GM11168 (cell line): ENCODE results near the gene IL1RL2.

Experiments
- in situ Hi-C: fragments of 300-500 bp; cut with MboI; formaldehyde crosslinking; loops from one replicate; pipeline ENCODE4 v1.12.0; 2022; ENCODE audit warnings: low sequenced_read_pairs; ENCODE audit not compliant: unreplicated experiment

The IL1RL2 gene

DNA sequence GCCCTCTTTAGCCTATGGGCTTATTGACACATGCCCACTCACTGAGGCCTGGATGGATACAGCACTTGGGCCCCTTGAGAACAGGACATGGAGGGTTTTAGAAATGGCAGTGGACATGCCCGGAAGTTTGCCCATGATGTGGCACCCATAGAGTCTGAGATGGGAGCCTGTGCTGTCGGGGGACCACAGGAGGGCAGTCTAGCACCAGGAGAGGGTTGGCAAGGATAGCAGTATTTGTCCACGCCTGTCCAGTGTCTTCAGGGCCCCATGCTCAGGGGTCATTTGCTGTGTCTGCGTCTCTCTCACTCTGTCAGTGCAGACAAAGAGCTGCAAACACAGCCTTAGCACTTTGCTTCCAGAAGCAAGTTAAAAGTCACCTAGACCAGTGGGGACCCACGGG lies 48.7 kb downstream of the IL1RL2 start:
- in situ Hi-C loops = no loop called here

DNA sequence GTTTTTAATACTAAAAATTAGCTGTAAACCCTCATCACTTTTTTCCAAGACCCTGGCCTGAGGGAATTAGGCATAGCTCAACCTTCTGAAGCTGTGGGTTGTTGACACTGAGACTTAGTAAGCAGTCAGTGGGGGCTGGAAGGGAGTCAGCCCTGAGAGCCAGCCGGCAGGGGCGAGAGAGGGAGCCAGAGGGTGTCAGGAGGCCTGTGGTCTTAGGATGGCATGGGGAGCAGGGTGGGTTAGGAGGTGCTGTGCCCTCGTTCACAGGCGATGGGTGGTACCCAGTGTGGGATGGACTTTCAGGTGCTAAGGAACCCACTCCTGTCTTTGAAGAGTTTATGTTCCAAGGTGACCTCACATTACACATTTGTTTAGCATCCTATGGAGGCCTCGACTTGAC lies 49.3 kb downstream of the IL1RL2 start:
- in situ Hi-C loops = no loop called here

DNA sequence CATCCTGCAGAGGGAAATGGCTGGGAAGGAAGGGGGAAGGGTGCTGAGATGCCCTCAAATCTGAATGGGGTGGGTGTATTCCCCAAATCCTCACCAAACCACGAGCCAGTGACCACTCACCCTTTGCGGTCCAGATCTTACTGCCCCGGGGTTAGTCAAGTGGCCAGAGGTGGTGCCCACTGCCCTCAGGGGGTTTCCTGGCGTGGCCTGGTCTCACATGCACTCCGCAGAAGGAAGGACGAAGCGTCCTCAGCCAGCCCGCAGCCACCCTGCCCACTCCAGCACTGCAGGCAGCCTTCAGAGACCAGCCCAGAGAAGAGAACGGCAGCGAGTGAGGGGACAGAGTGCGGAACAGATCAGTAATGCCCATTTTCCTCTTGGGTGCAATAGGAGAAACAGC lies 50.4 kb downstream of the IL1RL2 start:
- in situ Hi-C loops = no loop called here

DNA sequence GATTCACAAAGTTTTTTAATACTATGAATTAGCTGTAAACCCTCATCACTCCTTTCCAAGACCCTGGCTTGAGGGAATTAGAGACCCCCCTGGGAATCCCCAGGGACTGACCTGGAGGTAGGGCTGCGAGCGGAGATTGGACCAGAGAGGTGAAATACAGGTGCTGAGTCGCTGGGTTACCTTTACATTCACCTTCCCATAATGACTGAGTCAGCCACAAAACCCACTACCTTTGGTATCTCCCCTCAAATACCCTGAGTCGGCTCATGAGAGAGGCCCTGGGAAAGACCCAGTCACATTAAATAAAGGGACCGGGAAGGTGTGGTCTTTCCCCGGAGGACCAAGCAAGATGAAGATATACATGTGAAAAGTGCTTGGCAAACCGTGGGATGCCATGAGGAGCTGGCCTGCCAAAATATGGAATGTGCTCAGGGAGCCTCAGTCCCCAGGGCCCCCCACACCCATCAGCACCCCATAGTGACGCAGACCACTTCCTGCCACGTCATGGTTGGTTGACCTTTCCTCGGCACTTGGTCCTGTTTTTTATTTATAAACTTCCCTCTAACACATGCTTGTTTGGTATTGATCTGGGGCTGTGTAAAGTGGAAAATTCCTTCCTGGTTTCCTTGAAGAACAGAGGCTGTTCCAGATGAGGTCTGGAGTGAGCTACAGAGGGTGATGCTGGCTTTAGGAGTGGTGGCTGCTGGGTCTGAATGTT lies 51.4 kb downstream of the IL1RL2 start:
- in situ Hi-C loops = no loop called here

DNA sequence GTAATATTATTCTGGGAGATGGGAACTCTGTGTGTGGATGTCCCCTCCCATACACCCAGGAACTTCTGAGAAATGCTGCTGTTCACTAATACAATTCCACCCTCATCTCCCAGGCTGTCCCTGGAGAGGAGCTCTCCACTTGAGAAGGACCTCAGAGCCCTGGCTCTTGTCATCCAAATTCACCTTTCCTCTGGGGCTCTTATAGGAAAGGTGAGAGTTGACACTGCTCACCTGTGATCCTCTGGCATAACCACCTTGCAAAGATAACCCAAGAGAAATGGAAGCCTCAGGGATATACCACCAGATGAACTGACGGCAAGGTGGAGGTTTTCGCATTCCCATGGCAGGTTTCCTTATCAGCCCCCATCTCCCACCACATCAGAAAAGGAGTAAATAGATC lies 52.0 kb downstream of the IL1RL2 start:
- in situ Hi-C loops = no loop called here

DNA sequence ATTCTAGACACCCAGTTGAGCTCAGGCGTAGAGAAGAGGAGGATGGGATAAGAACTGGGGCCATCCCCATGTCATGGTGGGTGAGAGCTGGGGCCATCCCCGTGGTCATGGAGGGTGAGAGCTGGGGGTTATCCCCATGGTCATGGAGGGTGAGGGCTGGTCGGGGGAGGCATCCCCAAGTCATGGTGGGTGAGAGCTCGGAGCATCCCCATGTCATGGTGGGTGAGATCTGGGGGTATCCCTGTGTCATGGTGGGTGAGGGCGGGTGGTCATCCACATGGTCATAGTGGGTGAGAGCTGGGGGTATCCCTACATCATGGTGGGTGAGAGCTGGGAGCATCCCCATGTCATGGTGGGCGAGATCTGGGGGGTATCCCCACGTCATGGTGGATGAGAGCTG lies 52.5 kb downstream of the IL1RL2 start:
- in situ Hi-C loops = no loop called here

DNA sequence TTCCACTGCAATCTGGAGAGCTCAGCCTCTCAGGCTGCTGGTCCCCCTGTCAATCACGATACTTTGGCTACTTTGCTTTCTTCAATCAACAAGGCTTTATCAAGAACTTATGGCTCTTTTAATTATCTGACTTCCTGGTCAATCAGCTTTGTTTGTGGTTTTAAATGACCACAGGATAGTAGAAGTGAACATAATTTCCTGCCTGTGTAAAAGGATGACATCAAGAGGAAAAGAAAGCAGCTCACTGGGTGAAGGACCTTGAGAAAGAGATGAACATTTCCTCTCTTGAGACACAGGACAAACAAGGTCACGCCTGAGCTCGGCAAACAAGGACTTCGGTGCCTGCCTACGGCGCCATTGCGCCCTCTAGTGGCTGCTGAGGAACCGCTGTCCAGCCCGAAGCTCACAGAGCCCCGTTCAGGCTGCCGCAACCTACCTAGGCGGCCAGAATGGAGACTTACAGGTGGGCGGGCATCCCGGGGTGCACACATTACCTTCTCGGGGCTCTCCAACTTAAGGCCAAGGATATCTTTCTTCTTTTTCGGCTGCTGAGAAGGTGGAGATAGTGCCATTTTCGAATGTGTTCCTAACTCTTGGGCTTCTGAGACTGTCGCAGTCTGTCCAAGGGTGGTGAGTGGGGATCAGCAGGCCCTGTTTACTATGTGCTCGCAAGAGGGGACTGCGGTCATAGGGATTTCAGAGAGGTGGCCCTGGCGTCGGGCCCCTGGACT lies 54.0 kb downstream of the IL1RL2 start:
- in situ Hi-C loops = loop anchor here (5.0 kb wide), 1 partner anchor 219 kb away; no protein-coding TSS in a partner anchor

DNA sequence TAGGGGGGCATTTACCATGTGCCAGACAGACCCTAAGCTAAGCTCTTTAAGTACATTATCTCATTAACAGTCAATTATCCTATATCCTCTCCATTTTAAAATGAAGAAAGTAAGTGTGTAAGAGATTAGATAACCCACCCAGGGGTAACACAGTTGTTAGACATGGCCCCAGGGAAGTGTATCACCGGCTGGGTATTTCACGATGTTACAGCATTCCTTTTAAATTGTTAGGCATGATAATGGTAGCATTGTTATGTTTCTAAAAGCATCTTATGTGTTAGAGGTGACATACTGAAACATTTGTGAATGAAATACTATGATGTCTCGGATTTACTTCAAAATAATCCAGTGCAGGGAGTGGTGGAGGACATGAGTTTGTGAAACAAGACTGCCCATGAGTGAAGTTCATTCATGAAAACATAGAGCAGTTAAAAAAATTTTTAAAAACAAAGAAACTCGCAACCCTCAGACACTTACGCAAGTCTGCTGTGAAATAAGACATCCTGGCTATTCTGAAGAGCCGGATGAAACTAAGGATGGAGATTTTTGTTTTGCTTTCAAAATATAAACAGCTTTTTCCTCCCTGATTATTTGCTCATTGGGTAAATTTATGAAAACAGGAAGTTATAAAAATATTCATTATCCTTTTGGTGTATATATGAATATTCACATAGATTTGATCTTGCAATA lies 54.9 kb downstream of the IL1RL2 start:
- in situ Hi-C loops = loop anchor here (5.0 kb wide), 1 partner anchor 219 kb away; no protein-coding TSS in a partner anchor

DNA sequence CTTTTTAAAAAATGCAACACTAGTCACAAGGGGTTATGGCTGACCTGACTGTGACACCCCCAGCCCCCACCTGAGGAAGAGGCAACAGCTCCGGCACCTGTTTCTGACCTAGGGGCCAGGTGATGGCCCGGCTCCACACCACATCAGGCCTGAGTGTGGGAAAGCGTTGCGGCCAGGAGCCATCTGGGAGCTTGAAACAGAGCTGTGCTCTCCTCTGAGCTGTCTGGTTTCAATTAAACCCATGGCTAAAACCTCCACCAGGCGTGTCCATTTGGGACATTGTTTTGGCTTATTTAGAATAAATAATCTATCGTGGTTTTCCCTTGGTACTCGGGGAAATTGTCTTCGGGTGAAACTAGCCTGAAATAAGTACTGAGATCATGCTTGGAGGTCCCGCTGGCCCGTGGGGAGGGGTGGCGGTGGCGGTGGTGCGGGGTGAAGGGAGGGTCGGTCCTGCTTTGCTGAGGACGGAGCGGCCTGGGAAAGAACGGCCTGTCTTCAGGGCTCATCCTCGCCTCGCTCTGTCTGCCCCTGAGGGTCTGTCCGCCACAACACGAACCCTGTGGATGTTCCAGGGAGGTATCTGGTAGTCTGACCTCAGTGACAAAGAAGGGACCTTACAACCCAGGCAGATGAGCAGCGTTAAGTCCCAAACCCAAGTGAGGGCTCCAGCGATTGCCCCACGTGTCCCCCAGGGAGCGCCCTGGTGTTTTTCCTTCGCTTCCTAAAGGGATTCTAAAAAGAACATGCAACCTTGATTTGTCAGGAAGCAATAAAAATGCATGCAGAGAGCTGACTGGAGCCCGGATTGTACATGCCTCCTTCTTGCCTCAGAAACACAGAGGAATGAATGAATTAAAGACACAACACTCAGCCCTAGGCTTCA lies 58.7 kb downstream of the IL1RL2 start:
- in situ Hi-C loops = no loop called here

DNA sequence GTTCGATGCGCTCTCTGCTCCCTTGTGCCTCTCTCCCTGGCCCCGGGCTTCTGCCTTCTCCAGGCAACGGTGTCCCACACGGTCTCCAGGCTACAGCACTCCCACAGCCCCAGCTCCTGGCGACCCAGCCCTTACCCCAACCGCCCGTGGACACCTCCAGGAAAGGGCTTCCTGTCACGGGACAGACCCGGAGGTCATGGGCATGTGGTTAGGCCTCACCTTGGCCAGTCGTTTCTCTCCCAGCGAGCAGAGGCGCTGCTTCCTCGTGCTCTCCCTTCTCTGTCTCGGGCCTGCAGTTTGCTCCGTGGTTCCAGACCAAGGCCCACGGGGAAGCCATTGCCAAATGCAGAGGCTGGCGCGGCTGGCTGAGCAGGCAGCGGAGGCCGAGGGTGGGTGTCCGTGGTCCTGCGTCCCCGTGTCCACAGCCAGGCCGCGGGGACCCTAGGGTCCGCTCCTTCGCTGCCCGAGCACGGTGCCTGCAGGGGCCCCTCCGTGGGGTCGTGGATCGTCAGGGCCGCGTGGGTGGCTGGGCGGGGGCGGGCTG lies 63.5 kb downstream of the IL1RL2 start:
- in situ Hi-C loops = loop anchor here (10.0 kb wide), 1 partner anchor 194 kb away; no protein-coding TSS in a partner anchor

DNA sequence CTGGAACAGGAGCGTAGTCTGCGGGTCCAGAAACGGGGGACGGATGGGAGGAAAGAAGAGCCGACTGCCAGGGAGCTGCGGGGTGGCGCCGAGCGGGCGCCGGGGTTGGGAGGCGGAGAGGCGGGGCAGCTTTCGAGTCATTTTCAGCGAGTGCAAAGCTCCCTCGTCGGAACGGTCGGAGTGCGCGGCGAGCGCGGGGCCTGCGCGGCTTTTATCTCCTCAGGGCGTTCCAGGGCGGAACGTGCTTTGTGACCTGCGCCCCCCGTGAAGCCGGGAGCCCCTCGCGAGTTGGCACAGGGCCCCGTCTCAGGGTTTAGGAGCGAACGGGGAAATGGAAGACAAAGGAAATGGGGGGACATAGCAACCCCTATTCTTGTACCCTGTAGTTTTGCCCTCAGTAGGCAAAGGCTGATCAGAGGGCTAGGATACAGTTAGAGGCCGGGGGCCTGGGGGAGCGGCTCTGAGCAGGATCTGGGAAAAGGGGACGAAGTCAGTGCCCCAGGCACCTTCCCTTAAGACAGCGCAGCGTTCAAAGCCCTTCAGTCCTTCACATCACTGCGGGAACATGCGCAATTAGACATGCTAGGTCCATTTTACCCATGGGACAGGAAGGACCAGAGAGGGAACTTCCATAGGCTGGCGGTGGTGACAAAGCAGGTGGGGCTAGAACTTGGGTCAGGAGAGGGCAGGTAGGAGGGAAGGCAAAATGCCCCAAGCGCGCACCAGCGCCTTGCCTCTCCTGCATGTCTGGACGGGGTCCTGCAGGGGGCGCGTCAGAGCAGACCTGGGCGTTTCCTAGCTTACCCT lies 64.4 kb downstream of the IL1RL2 start:
- in situ Hi-C loops = loop anchor here (10.0 kb wide), 1 partner anchor 194 kb away; no protein-coding TSS in a partner anchor

DNA sequence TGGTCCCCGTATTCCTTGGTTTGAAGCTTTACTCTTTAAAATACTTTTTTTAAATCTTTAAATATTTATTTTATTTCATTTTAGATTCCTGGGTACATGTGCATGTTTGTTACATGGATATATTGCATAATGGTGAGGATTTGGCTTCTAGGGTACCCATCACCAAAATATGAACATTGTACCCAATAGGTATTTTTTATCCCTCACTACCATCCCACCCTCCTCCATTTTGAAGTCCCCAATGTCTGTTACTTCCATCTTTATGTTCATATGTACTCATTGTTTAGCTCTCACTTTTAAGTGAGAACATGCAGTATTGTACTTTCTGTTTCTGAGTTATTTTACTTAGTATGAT lies 65.0 kb downstream of the IL1RL2 start:
- in situ Hi-C loops = loop anchor here (10.0 kb wide), 1 partner anchor 193 kb away; no protein-coding TSS in a partner anchor

DNA sequence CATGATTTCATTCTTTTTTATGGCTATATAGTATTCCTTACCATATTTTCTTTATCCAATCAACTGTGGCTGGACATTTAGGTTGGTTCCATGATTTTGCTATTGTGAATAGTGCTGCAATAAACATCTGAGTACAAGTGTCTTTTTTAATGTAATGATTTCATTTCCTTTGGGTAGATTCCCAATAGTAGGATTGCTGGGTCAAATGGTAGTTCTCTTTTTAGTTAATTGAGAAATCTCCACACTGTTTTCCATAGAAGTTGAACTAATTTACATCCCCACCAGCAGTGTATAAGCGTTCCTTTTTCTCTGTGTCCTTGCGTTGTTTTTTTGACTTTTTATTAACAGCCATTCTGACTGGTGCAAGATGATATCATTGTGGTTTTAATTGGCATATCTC lies 65.4 kb downstream of the IL1RL2 start:
- in situ Hi-C loops = loop anchor here (10.0 kb wide), 1 partner anchor 193 kb away; no protein-coding TSS in a partner anchor

DNA sequence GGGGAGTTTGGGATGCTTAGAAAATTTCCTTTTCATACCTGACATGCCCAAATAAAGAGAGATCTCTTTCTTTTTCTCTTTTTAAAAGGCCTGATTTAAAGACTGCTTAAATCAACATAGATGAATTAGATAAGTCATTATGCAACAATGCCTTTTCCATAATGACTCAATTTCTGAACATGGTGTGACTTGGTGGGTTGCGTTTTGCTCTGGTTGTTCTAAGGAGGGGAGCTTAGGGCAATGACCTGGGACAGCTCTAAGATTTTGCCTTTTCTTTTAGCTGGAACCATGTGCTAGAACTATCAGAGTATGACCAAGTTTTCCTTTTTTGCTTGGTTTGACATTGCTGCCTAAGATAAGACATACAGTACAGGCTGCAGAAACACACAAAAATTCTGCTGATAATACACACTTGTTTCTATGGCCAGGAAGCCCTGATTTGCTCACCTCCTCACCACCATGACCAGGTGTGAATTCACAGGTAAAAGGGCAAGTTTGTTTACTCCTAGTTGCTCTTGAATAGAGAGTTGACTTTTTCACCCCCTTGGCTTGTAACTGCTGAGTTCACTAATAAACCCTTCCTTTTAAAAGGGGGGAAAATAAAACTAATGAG lies 66.4 kb downstream of the IL1RL2 start:
- in situ Hi-C loops = loop anchor here (10.0 kb wide), 1 partner anchor 192 kb away; no protein-coding TSS in a partner anchor

DNA sequence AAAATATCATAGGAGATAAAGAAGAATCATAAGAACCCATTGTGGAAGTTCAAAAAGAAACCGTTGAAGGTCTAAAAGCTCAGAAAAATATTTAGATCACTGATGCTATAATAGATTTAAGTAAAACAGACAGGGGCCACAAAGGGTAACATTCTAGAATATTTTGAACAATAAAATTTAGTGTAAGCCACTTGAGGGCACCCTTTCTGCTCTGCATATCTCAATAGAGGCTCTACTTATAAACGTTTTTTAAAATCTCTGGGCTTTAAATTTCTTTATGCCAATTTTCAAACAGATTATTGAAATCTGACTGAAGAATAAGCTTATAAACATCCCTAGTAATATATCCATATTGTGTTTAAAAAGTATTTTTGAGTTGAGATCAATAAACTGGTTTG lies 66.9 kb downstream of the IL1RL2 start:
- in situ Hi-C loops = loop anchor here (10.0 kb wide), 1 partner anchor 191 kb away; no protein-coding TSS in a partner anchor

DNA sequence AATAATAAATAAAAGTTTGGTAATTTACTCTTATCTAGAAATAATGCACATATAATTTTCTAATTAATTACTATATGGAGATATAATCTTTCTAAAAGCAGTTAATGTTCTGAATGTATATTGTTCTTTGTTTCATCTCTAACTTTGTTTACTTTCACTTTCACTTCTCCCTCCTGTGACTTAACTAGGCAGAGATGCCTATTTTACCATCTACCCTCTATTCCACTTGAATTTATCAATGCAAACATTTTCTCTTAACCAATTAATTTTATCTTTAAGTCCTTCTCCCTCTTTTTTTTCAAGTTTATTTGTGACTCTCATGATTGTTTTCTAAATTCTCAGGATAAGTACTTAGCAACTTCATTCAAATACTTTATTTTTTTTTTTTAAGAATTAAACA lies 69.5 kb downstream of the IL1RL2 start:
- in situ Hi-C loops = loop anchor here (10.0 kb wide), 1 partner anchor 189 kb away; no protein-coding TSS in a partner anchor

DNA sequence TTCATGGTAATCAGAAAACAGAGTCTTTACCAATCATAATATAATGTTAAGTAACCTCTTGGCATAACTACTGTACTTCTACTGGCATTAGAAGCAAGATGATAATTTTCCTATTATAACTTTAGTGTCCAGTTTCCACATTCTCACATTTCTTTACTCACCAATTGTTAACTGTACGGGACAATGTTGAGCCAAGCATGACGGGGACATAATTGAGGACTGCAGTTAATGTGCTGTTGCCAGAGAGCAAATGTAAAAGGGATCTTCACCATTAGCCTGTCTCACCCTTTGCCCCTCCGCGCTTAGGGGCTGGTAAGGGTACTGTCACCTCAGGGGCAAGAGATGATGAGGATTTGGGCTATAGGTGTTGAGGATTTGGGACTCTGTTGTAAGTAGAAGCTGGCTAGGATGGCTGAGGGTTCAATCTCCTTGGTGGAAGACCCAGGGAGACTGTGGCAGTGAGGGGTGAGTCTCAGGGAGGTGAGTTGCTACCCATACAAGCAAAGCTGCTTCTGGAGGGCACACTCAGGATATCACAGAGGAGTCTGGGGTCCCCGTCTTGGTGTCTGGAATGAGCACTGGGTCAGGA lies 70.1 kb downstream of the IL1RL2 start:
- in situ Hi-C loops = loop anchor here (10.0 kb wide), 1 partner anchor 188 kb away; no protein-coding TSS in a partner anchor

DNA sequence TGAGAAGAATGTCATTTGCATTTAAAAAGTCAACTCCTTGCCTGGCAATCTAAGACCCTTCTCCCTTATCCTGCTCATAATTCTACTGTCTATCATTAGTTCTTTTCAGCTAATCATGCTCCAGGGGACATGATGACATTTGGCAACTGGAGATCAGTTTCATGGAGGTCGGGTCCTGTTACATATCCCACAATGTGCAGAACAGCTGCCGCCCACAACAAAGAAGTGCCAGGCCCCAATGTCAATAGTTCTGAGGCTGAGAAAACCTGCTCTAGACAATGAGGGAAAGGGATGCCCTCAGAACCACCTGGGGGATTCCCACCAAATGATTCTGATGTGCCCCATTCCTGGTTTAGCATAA lies 71.2 kb downstream of the IL1RL2 start:
- in situ Hi-C loops = loop anchor here (10.0 kb wide), 1 partner anchor 187 kb away; no protein-coding TSS in a partner anchor
